ENCODE measurements around the gene SHISA6.

DNA sequence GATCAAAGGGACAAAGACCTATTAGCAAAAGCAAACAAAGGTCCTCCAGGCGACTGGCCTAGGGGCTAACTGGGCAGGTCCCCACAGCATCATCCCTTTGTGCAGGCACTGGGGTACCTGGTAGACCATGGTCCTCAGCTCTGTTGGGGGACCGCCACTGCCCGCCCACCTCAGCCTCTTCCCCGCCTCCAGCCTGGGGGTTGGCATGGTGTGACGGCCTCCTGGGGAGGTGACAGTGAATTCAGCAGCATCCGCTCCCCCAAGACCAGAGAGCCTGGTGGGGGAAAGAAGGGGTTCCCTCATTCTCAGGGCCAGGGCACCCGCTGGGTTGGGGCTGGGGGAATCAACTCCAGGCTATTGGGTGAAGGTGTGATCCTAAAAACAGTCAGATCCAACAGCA lies 318.6 kb downstream of the SHISA6 start:
- TF ChIP-seq POLR2AphosphoS5 (IDR thresholded peaks at IDR 0.05) (no peak), EP300 (IDR thresholded peaks at IDR 0.05; ENCODE audit: low read depth) (no peak), POLR2A (IDR thresholded peaks at IDR 0.05) (no peak)
- TF ChIP-seq, protein P1, sequence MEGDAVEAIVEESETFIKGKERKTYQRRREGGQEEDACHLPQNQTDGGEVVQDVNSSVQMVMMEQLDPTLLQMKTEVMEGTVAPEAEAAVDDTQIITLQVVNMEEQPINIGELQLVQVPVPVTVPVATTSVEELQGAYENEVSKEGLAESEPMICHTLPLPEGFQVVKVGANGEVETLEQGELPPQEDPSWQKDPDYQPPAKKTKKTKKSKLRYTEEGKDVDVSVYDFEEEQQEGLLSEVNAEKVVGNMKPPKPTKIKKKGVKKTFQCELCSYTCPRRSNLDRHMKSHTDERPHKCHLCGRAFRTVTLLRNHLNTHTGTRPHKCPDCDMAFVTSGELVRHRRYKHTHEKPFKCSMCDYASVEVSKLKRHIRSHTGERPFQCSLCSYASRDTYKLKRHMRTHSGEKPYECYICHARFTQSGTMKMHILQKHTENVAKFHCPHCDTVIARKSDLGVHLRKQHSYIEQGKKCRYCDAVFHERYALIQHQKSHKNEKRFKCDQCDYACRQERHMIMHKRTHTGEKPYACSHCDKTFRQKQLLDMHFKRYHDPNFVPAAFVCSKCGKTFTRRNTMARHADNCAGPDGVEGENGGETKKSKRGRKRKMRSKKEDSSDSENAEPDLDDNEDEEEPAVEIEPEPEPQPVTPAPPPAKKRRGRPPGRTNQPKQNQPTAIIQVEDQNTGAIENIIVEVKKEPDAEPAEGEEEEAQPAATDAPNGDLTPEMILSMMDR (IDR thresholded peaks at IDR 0.05), result no peak

Data from transverse colon (tissue), 4 donors.